Measurements from ENCODE around the gene VAX1.
"Not testable (repeated sequence)": the region's sequence is repeated elsewhere in the genome, so short reads cannot be mapped to it uniquely, and the experiment has no call there.

Gene VAX1

GRCh38 chr10:117137911-117138642 is at the start of gene VAX1:
Gene VAX1, minus strand, starts transcription at chr10:117138270. Its CDS starts 214 bp downstream, at chr10:117138056.
- peaks cover 4% of the 10 kb centered on the region for H3K4me1 ChIP-seq (ENCODE audit: insufficient read depth, low read length)
- no peak within 1 kb of the TSS for H3K27ac ChIP-seq (ENCODE audit: low read depth, low read length)
- H3K36me3 ChIP-seq (ENCODE audit: insufficient read depth, low read length) = no peaks in the 10 kb centered on the region
- no peaks in the 10 kb centered on the region for H3K9me3 ChIP-seq (ENCODE audit: low read length)
- H3K4me3 ChIP-seq (ENCODE audit: low read depth in 1 of 2, low read length in 2 of 2) = peak within 1 kb of the TSS; percentile 5 to 20
- peaks cover 45 to 84% of the 10 kb centered on the region in 2 donors for H3K27me3 ChIP-seq (ENCODE audit: control insufficient read depth in 1 of 2, insufficient read depth in 2 of 2, low read length in 2 of 2)
- no peak within 1 kb of the TSS for H3K9ac ChIP-seq (ENCODE audit: low read length)

- no peak overlapping the region for H3K4me3 ChIP-seq (ENCODE audit: low read depth in 1 of 2, low read length in 2 of 2)
- H3K27me3 ChIP-seq (ENCODE audit: control insufficient read depth in 1 of 2, insufficient read depth in 2 of 2, low read length in 2 of 2) = no peaks in the 10 kb centered on the region
- no peaks in the 10 kb centered on the region for H3K36me3 ChIP-seq (ENCODE audit: insufficient read depth, low read length)
- H3K4me1 ChIP-seq (ENCODE audit: insufficient read depth, low read length) = no peaks in the 10 kb centered on the region
- H3K27ac ChIP-seq (ENCODE audit: low read depth, low read length) = no peak overlapping the region
- H3K9ac ChIP-seq (ENCODE audit: low read length) = no peak overlapping the region
- no peaks in the 10 kb centered on the region for H3K9me3 ChIP-seq (ENCODE audit: low read length)
Measured at GRCh38 chr10:117186832-117187615, 49.0 kb upstream of the VAX1 start.

GRCh38 chr10:117185817-117186216 is 47.7 kb upstream of the VAX1 start:
- not testable (repeated sequence) for H3K4me1 ChIP-seq (ENCODE audit: insufficient read depth, low read length); H3K36me3 ChIP-seq (ENCODE audit: insufficient read depth, low read length); H3K4me3 ChIP-seq (ENCODE audit: low read depth in 1 of 2, low read length in 2 of 2); H3K9ac ChIP-seq (ENCODE audit: low read length); H3K9me3 ChIP-seq (ENCODE audit: low read length); H3K27me3 ChIP-seq (ENCODE audit: control insufficient read depth in 1 of 2, insufficient read depth in 2 of 2, low read length in 2 of 2); H3K27ac ChIP-seq (ENCODE audit: low read depth, low read length)

- H3K27me3 ChIP-seq (ENCODE audit: control insufficient read depth in 1 of 2, insufficient read depth in 2 of 2, low read length in 2 of 2) = no peaks in the 10 kb centered on the region
- no peaks in the 10 kb centered on the region for H3K36me3 ChIP-seq (ENCODE audit: insufficient read depth, low read length)
- no peak overlapping the region for H3K4me3 ChIP-seq (ENCODE audit: low read depth in 1 of 2, low read length in 2 of 2)
- no peaks in the 10 kb centered on the region for H3K4me1 ChIP-seq (ENCODE audit: insufficient read depth, low read length)
- H3K9ac ChIP-seq (ENCODE audit: low read length) = no peak overlapping the region
- H3K9me3 ChIP-seq (ENCODE audit: low read length) = no peaks in the 10 kb centered on the region
- H3K27ac ChIP-seq (ENCODE audit: low read depth, low read length) = no peak overlapping the region
Measured at GRCh38 chr10:117184821-117185220, 46.8 kb upstream of the VAX1 start.

GRCh38 chr10:117184296-117184695 is 46.2 kb upstream of the VAX1 start:
- H3K27ac ChIP-seq (ENCODE audit: low read depth, low read length) = no peak overlapping the region
- H3K27me3 ChIP-seq (ENCODE audit: control insufficient read depth in 1 of 2, insufficient read depth in 2 of 2, low read length in 2 of 2) = no peaks in the 10 kb centered on the region
- H3K36me3 ChIP-seq (ENCODE audit: insufficient read depth, low read length) = no peaks in the 10 kb centered on the region
- H3K4me3 ChIP-seq (ENCODE audit: low read depth in 1 of 2, low read length in 2 of 2) = no peak overlapping the region
- H3K9ac ChIP-seq (ENCODE audit: low read length) = no peak overlapping the region
- no peaks in the 10 kb centered on the region for H3K9me3 ChIP-seq (ENCODE audit: low read length)
- no peaks in the 10 kb centered on the region for H3K4me1 ChIP-seq (ENCODE audit: insufficient read depth, low read length)

GRCh38 chr10:117178190-117178589 is 40.1 kb upstream of the VAX1 start:
- H3K9ac ChIP-seq (ENCODE audit: low read length) = no peak overlapping the region

GRCh38 chr10:117175901-117176534 is 37.9 kb upstream of the VAX1 start:
- H3K9ac ChIP-seq (ENCODE audit: low read length) = no peak overlapping the region
- H3K4me1 ChIP-seq (ENCODE audit: insufficient read depth, low read length) = peaks cover 13% of the 10 kb centered on the region
- H3K9me3 ChIP-seq (ENCODE audit: low read length) = no peaks in the 10 kb centered on the region
- H3K27me3 ChIP-seq (ENCODE audit: control insufficient read depth in 1 of 2, insufficient read depth in 2 of 2, low read length in 2 of 2) = peaks cover 23 to 24% of the 10 kb centered on the region in 2 donors
- no peaks in the 10 kb centered on the region for H3K36me3 ChIP-seq (ENCODE audit: insufficient read depth, low read length)
- peak overlapping the region in 1 of 2 donors; percentile 62 for H3K4me3 ChIP-seq (ENCODE audit: low read depth in 1 of 2, low read length in 2 of 2)
- no peak overlapping the region for H3K27ac ChIP-seq (ENCODE audit: low read depth, low read length)

More at GRCh38 chr10:117178190-117178589, 40.1 kb upstream of the VAX1 start:
- H3K36me3 ChIP-seq (ENCODE audit: insufficient read depth, low read length) = no peaks in the 10 kb centered on the region
- H3K27me3 ChIP-seq (ENCODE audit: control insufficient read depth in 1 of 2, insufficient read depth in 2 of 2, low read length in 2 of 2) = peaks cover 7 to 20% of the 10 kb centered on the region in 2 donors
- no peak overlapping the region for H3K27ac ChIP-seq (ENCODE audit: low read depth, low read length)
- peaks cover 13% of the 10 kb centered on the region for H3K4me1 ChIP-seq (ENCODE audit: insufficient read depth, low read length)
- H3K4me3 ChIP-seq (ENCODE audit: low read depth in 1 of 2, low read length in 2 of 2) = no peak overlapping the region
- H3K9me3 ChIP-seq (ENCODE audit: low read length) = no peaks in the 10 kb centered on the region

GRCh38 chr10:117175215-117175900 is 37.3 kb upstream of the VAX1 start:
- H3K27me3 ChIP-seq (ENCODE audit: control insufficient read depth in 1 of 2, insufficient read depth in 2 of 2, low read length in 2 of 2) = peaks cover 24 to 30% of the 10 kb centered on the region in 2 donors
- no peaks in the 10 kb centered on the region for H3K36me3 ChIP-seq (ENCODE audit: insufficient read depth, low read length)

GRCh38 chr10:117174439-117175214 is 36.6 kb upstream of the VAX1 start:
- no peaks in the 10 kb centered on the region for H3K36me3 ChIP-seq (ENCODE audit: insufficient read depth, low read length)
- H3K27me3 ChIP-seq (ENCODE audit: control insufficient read depth in 1 of 2, insufficient read depth in 2 of 2, low read length in 2 of 2) = peaks cover 30 to 35% of the 10 kb centered on the region in 2 donors
- peak overlapping the region; percentile 42 to 62 for H3K4me3 ChIP-seq (ENCODE audit: low read depth in 1 of 2, low read length in 2 of 2)
- no peak overlapping the region for H3K9ac ChIP-seq (ENCODE audit: low read length)
- peaks cover 13% of the 10 kb centered on the region for H3K4me1 ChIP-seq (ENCODE audit: insufficient read depth, low read length)
- H3K27ac ChIP-seq (ENCODE audit: low read depth, low read length) = no peak overlapping the region
- H3K9me3 ChIP-seq (ENCODE audit: low read length) = no peaks in the 10 kb centered on the region

More at GRCh38 chr10:117175215-117175900, 37.3 kb upstream of the VAX1 start:
- no peak overlapping the region for H3K27ac ChIP-seq (ENCODE audit: low read depth, low read length)
- H3K9me3 ChIP-seq (ENCODE audit: low read length) = no peaks in the 10 kb centered on the region
- peak overlapping the region; percentile 42 to 62 for H3K4me3 ChIP-seq (ENCODE audit: low read depth in 1 of 2, low read length in 2 of 2)
- no peak overlapping the region for H3K9ac ChIP-seq (ENCODE audit: low read length)
- H3K4me1 ChIP-seq (ENCODE audit: insufficient read depth, low read length) = peaks cover 13% of the 10 kb centered on the region

GRCh38 chr10:117170244-117170643 is 32.2 kb upstream of the VAX1 start:
- Histone ChIP-seq H3K4me1 (ENCODE audit: insufficient read depth, low read length) (peaks cover 24% of the 10 kb centered on the region), H3K4me3 (ENCODE audit: low read depth in 1 of 2, low read length in 2 of 2) (no peak overlapping the region), H3K9me3 (ENCODE audit: low read length) (no peaks in the 10 kb centered on the region)

More at GRCh38 chr10:117170244-117170643, 32.2 kb upstream of the VAX1 start:
- Histone ChIP-seq H3K27ac (ENCODE audit: low read depth, low read length) (no peak overlapping the region), H3K9ac (ENCODE audit: low read length) (no peak overlapping the region), H3K27me3 (ENCODE audit: control insufficient read depth in 1 of 2, insufficient read depth in 2 of 2, low read length in 2 of 2) (peaks cover 66 to 72% of the 10 kb centered on the region in 2 donors), H3K36me3 (ENCODE audit: insufficient read depth, low read length) (no peaks in the 10 kb centered on the region)
